NCI-H82 treated with DMSO at 0.1 percent for 48 hours (cell line): Measurements from ENCODE around the gene MAP2K7.
"Not testable (repeated sequence)": the region's sequence is repeated elsewhere in the genome, so short reads cannot be mapped to it uniquely, and the experiment has no call there.

Experiments used
- DNase-seq: peaks from one replicate; lab custom pipeline; 2025; ENCODE audit not compliant: unreplicated experiment; lab: John Stamatoyannopoulos, UW

The MAP2K7 gene

DNA sequence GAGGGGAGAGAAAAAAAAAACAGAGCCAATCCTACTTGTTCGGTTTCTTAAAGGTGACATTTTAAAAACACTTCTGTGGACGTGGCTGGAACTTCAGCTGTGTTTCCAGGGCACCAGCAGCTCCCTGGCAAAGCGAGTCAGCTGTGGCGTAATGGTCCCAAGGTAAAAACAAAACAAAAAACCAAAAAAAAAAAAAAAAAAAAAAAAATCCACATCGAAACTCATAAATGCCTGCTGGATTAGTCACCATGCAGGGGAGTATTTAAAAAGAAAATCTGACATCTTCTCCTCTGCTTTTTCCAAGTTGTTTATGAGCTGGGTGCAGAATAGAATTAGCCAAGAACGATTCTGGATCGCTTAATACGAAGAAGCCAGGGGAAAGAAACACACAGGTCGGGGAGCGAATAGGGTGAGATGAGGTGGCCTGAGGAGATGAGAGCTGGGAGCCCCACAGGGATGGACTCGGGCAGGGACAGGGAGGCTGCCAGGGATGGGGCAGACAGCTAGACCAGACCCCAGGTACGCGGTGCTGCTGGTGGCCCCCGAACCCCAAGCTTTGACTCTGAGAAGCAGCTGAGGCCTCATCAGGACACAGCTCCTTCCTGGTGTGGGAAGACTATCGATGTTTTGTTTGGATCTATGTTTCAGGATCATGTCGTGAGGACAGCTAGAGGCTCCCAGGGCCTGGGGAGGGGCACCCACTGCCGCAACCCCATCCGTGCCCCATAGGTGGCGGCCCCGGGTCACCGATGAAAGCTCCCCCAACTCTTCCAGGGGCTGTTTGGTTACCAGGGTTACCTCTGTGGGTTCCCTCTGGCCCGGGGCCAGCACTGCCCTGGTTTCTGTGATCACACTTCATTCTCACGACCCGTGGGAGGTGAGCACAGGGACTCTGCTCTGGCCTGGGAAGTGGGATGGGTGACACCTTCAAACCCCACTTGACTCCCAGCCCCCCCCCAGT, 25.3 kb downstream of the MAP2K7 start:
- DNase-seq, result no peak

DNA sequence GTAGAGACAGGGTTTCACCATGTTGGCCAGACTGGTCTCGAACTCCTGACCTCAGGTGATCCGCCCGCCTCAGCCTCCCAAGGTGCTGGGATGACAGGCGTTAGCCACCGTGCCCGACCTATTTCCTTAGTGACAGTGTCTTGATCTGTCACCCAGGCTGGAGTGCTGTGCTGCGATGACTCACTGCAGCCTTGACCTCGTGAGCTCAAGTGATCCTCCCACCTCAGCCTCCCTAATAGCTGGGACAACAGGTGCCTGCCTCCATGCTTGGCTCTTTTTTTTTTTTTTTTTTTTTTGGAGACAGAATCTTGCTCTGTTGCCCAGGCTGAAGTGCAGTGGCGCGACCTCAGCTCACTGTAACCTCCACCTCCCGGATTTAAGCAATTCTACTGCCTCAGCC, 26.4 kb downstream of the MAP2K7 start:
- DNase-seq, result not testable (repeated sequence)

DNA sequence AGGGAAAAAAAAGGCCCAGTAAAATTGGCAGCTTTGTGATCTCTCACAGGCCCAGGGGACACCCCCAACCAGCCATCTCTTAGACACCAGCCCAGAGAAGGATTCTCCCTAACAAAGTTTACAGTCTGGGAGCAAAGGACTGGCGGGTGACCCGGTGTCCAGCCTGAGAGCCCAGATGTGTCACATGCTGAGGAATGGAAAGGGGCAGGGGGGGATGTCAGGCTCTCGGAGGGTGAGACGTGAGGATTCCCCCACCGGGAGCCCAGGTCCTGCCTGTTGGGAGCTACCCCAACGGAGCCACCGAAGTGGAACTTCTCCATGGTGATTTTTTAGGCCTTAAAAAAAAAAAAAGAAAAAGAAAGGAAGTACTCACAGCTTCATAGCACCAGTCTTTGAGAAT, 27.1 kb downstream of the MAP2K7 start:
- no peak for DNase-seq

DNA sequence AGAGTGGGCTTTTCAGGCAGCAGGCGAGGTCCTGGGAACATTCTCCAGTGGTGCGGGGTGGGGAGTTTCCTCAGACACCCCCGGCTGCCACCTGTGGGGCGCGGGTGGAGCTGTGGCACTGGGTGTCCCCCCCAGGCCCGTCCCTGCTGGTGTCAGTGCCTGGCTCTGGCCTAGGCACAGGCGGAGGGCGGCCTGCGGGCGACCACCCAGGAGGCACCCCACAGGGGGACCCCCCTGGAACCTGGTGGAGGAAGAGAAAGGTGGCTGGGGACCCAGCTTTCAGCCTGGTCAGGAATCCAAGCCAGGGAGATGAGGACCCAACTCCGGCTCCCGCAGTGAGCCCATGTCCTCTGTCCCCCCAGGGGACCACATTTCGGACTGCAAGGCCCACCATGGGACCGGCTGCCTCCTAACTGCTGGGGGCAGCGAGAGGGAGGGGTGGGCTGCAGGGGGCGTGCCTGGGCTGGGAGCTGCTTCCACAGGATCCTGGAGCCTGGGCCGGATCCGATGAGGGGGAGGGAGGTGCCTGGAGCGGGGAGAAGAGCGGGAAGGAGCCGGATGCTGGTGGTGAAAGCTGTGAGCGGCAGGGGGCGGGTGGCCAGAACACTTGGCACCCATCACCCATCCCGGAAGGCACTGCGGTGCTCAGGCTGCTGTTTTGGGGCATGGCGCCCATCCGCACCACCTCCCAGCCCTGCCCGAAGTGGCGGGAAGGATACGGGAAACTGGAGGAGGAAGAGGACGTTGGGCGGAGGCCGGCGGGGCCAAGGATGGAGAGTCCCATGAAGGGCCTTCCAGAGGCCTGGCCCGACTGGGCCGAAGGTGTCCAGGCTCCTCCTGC, 27.8 kb downstream of the MAP2K7 start:
- DNase-seq, result no peak

DNA sequence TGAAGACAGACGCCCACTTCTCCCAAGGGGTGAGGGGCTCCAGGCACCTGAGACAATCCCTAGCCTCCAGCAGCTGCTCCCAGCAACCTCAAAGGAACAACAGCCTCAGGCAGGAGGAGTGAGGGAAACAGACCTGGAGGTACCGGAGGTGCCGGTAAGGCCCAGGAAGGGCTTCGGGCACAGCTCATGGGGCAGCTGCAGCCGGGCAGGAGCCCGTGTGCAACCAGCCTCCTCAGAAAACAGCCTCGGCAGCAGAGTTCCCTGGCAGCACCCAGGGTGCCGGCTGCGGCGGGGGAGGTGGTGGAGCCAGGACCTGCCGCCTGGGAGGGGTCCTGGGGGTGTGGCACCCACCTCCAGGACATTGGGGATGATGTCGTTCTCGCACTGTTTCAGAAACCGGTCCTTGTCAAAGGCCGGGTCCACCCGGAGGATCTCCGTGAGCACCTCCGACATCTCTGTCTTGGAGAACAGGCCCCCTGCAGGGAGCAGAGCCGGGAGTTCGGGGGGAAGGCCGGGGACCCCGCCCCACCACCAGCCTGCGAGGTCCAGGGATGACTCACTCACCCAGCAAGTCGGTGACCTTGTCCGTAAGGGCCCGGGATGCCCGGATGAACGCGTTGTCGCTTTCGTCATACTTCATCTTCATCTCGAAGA, 28.7 kb downstream of the MAP2K7 start:
- no peak for DNase-seq

DNA sequence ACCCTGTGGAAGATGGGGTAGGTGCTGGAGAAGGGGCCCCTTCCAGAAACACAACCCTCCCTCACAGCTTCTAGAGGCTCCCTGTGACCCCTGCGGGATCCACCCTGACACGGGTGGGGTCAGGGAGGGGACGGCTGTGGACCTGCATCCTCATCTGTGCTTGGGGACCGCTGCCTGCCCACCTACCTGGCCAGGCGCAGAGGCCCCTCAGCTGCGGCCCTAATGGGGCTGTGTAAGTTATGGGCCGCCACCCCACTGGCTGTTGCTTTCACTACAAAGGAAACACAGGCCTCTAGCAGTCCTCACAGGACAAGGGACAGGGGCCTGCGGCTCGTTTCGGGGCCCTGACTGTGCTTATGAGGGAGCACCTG, 29.2 kb downstream of the MAP2K7 start:
- DNase-seq, result no peak

DNA sequence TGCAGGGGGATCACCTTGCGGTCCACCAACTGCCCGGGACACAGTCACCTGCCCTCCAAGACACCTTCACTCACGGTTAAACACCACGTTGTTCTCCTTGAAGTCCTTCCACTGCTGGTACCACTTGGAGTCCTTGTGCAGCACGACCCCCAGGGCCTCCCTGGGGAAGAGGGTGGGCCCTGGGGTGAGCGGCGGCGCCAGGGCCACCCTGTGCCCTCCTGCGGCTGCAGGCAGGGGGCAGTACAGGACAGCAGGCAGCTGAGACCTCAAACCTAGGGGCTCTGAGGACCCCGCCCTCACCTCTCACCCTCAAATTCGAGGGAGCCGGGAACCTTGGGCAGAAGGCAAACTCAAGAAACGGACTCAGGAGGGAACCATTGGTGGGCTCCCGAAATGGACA, 29.7 kb downstream of the MAP2K7 start:
- no peak for DNase-seq

DNA sequence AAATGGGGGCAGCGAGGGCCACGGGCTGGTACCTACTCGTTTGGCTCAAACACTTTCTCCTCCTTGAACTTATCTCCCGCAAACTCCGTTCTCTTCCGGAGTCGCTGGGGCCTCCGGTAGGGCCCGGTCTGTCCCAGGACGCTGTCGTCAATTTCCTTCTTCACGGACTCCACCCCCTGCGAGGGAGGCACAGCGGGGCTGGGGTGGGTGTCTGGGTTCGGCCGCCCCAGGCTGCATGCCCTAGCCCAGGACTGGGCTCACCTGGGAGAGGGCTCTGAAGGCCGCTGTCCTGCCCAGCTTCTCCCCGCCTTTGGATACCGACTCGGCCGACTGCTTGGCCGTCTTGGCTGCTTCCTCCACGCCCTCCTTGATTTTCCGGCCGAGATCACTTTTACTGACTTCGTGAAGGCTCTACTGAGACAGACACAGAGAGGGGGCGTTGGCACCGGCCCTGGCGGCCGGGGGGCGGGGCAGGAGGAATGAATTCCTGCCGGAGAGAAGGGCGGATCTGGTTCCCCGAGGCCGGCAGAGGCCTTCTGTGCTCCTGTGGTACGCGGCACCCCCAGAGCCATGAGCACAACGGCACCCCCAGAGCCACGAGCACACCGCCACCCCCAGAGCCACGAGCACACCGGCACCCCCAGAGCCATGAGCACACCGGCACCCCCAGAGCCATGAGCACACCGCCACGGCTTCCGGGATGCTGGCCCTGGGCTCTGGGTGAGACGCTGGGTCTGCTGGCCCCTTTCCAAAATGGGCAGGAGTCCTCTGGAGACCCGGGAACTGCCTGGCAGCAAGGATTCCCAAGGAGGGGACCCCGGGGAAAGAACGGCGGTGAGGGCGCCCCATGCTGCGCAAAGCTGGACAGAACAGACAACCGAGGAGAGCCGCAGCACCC, 30.4 kb downstream of the MAP2K7 start:
- DNase-seq, result no peak

DNA sequence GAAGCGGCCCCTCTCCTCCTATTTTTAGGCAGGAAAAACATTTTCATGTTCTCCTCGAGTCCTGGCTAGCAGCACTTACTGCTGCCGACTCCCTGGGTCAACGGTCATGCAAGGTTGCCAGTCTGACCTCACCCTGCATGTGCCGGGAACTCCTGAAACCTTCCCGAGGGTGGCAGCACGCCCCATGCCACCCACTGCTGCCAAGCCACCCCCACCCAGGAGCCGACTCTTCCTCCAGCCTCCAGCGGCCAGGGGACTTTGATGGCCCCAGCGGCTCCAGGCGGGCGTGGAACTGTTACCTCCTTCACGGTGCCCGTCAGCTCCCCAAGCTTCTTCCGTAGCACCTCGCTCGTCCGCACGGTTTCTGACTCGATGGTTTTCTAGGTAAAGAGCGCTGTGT, 31.1 kb downstream of the MAP2K7 start:
- DNase-seq, result no peak

DNA sequence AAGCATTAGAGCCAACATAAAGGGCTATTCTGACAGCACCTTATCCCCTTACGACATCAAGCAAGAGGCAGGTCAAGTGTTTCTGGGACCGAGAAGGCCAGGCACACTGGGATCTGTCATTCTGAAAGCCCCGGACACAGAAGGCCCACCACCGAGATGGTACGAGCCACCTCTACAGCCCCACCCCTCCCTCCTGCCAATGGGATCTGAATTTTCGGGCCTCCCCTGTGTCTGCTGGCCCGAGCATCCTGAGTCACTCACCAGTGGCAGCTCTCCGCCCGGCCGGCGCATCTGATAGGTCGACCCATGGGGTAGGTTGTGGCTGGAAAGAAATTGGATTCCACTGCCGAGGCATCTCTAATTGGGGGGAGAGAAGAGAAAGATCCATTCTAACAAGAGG, 37.2 kb downstream of the MAP2K7 start:
- no peak for DNase-seq

DNA sequence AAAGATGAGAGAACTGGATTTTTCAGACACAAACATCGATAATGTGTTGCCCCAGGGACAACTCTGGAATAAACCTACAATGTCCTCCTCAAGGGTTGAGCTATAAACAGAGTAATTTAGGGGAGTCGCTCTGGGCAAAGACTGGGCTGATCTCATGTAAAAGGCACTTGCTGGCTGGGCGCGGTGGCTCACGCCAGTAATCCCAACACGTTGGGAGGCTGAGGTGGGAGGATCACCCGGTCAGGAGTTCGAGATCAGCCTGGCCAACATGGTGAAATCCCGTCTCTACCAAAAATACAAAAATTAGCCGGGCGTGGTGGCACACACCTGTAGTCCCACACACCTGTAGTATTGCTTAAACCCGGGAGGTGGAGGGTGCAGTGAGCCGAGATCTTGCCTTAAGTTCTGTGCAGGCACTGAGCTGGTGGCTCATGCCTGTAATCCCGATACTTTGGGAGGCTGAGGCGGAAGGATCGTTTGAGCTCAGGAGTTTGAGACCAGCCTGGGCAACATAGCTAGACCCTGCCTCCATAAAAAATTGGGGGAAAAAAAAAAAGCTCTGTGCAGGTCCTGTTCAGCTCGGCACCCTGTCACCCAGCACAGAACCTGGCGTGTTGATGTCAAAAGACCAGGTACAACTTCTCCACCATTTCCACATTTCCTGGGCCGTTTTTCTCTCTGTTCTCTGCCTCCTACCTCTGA, 38.4 kb downstream of the MAP2K7 start:
- no peak for DNase-seq

DNA sequence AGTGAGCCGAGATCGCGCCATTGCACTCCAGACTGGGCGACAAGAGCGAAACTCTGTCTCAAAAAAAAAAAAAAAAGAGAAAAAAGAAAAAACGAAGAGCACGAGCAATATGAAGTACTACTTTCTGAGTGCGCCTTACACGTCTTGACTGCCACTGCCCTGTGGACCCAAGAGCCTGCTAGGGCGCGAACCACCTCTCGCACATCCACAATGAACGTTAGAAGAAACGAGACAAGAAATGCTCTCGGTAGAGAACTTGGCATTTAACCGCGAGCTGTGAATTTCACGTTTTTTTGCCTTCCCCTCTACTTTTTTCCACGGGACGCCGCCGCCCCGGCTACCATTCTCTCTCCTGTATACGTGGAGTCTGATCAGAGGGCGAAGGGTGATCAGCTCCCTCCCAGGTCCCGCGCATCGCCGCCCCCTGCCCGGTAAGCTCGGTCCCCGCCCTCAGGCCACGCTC, 39.3 kb downstream of the MAP2K7 start:
- no peak for DNase-seq

DNA sequence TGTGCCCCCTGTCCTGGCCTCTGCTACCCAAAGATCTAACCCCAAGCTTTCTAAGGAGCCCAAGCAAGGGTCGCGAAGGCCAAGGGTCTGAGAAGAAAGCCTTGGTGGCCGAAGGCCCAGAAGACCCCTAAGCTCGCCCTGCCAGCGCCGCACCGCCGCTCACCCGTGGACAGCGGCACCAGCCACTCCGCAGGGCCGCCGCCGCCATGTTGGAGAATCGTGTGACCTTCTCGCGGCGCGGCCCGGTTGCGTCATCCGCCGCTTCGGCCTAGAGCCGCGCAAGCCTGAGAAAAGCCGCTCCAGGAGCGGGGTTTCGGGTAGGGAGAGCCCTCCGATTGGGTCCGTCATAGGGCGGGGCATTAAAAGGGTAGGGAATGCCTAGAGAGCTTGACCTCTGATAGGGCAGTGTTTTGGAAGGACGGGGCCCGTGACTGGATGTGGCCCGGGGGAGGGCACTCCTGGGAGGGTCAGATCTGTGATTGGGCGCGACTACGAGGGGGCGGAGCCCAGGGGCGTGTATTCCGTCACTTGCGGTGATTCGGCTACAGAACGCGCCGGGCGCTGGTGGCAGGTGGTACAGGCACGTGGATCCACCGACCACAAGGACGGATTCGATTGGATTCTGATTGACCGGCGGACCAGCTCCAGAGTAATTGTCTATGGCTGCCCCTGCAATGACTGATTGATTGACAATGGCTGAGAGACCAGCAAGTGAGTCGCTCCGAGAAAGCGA, 39.9 kb downstream of the MAP2K7 start, which contains the start of gene TIMM44:
Gene TIMM44 (minus strand): TSS at position 223 of the 733 bp plus-strand sequence. CDS start 15 bp downstream, at position 208.
- DNase-seq, result peak; percentile 98

DNA sequence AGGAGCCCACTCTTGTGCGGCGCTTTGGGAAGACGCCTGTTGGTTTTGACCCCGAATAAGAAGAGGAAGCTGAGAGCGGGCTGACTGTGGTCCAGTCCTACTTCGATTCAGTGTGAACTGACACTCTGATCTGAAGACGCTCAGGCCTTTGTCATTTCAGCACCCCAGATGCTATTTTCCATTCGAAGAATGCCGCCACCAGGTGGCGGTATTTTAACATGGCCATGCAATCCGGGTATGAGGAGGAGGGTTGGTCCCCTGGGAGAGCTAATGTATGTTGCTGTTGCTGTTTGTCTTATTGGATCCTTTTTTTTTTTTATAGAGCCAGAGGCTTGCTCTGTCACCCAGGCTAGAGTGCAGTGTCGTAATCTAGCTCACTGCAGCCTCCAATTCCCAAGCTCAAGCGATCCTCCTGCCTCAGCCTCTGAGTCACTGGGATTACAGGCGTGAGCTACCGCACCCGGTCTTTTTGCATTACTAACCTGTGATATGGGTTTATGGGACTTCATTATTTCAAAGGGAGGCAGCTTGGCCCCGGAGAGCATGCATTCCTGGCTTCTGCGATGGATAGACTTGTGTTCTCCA, 40.6 kb downstream of the MAP2K7 start:
- DNase-seq, result peak; percentile 48

DNA sequence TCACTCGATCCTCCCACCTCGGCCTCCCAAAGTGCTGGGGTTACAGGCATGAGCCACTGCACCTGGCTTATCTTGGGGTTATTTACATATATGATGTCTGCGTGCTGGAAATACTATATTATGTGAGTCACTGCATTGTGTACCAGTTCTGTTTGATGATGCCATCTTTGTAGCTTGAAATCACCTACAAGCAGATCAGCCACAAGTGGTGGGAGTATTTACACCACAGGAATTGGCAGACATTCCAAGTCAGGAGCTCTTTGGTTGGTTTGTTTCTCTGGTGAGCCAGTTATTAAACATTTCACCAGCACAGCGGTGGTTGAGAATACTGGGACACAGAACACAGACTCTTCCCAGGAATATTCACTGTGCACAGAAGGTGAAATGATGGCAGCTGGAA, 44.3 kb downstream of the MAP2K7 start:
- DNase-seq, result no peak

DNA sequence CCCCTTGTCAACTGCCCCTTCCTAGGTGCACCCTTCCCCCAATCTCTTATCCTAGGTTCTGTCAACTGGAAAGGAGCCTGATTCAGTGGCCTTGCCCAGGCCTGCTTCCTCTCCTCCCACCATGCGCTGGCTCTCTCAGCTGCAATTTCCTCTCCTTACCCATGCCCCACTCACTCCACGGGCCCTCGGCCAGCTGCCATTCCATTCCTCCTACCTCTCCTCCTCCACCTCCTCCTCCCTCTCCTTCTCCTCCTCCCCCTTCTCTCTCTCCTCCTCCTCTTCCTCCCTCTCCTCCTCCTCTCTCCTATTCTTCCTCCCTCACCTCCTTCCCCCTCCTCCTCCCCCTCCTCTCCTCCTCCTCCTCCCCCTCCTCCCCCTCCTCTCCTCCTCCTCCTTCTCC, 49.4 kb downstream of the MAP2K7 start:
- no peak for DNase-seq

DNA sequence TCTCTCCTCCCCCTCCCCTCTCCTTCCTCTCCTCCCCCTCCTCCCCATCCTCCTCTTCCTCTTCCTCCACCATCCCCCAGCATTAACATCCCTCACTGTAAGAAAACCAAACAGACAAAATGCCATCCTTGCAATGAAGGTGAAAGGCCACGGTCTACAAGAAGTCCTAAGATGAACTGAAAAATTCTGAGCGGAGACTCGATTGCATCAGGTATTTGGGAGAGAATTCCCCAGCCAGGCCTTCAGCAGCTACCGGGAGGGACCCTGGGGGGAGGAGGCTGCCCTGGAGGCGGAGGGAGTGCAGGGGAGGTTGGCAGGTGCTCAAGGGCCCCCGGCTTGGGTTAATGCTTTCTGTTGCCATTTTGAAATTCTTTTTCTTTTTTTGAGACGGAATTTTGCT, 49.9 kb downstream of the MAP2K7 start:
- no peak for DNase-seq

DNA sequence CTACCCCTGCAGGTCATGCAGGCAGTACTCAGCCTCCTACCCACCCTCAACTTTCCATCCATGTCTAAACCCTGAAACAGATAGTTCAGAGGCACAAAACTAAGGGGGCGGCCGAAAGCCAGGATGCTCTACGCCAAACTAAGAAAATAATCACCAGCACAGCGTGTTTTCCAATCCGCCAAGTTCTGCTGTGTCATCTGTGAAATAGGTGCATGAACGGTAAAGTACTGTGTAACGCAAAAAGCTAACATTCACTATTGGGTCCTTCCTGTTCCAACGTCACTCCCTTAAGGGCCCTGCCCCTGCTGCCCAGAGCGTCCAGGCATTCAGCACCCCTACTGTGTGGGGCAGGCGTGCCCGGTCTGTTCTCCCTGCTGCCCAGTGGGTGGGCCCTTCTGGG, 52.0 kb downstream of the MAP2K7 start:
- no peak for DNase-seq

DNA sequence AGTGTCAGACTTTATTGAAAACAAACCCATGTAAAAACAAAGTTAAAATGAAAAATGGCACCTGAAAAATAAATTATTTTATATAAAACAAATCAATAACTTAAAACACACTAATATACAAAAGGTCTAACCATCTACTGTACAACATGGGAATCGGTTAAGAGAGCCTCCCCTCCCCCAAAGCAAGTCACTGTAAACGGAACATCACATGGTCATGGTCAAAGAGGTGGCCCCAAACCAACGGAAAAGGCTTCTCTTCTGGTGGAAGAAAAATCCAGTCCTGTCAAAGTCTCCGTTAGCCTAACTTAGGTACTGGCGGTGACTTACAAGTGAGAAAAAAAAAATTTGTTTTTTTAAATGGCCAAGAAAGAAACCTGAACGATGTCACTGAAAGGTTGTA, 55.5 kb downstream of the MAP2K7 start:
- no peak for DNase-seq
